ENCODE measurements around the gene APBB1.

APBB1 gene

GRCh38 chr11:6387811-6388599 lies 30.9 kb downstream of the APBB1 start:
- Histone ChIP-seq H3K4me3 (ENCODE audit: low read length) (no peak overlapping the region), H3K27me3 (ENCODE audit: control insufficient read depth, insufficient read depth, low read length) (no peaks in the 10 kb centered on the region), H3K36me3 (ENCODE audit: control insufficient read depth, insufficient read depth, low read length) (no peaks in the 10 kb centered on the region), H3K9ac (ENCODE audit: low read length) (peak overlapping the region; percentile 25), H3K4me1 (ENCODE audit: control insufficient read depth, insufficient read depth, low read length) (peaks cover 35% of the 10 kb centered on the region), H3K9me3 (ENCODE audit: control insufficient read depth, low read length) (no peaks in the 10 kb centered on the region)

GRCh38 chr11:6385046-6385777 lies 33.7 kb downstream of the APBB1 start:
- no peak overlapping the region for H3K9ac ChIP-seq (ENCODE audit: low read length)
- no peaks in the 10 kb centered on the region for H3K9me3 ChIP-seq (ENCODE audit: control insufficient read depth, low read length)
- peaks cover 27% of the 10 kb centered on the region for H3K4me1 ChIP-seq (ENCODE audit: control insufficient read depth, insufficient read depth, low read length)
- no peaks in the 10 kb centered on the region for H3K27me3 ChIP-seq (ENCODE audit: control insufficient read depth, insufficient read depth, low read length)
- no peaks in the 10 kb centered on the region for H3K36me3 ChIP-seq (ENCODE audit: control insufficient read depth, insufficient read depth, low read length)
- no peak overlapping the region for H3K4me3 ChIP-seq (ENCODE audit: low read length)

GRCh38 chr11:6378640-6378989 lies 40.3 kb downstream of the APBB1 start:
- H3K4me1 ChIP-seq (ENCODE audit: control insufficient read depth, insufficient read depth, low read length): no peaks in the 10 kb centered on the region
- H3K9ac ChIP-seq (ENCODE audit: low read length): no peak overlapping the region
- no peaks in the 10 kb centered on the region for H3K9me3 ChIP-seq (ENCODE audit: control insufficient read depth, low read length)
- H3K27me3 ChIP-seq (ENCODE audit: control insufficient read depth, insufficient read depth, low read length): no peaks in the 10 kb centered on the region
- H3K4me3 ChIP-seq (ENCODE audit: low read length): no peak overlapping the region
- H3K36me3 ChIP-seq (ENCODE audit: control insufficient read depth, insufficient read depth, low read length): no peaks in the 10 kb centered on the region

- no peak overlapping the region for H3K4me3 ChIP-seq (ENCODE audit: low read length)
- no peaks in the 10 kb centered on the region for H3K4me1 ChIP-seq (ENCODE audit: control insufficient read depth, insufficient read depth, low read length)
- no peaks in the 10 kb centered on the region for H3K9me3 ChIP-seq (ENCODE audit: control insufficient read depth, low read length)
- no peaks in the 10 kb centered on the region for H3K36me3 ChIP-seq (ENCODE audit: control insufficient read depth, insufficient read depth, low read length)
- H3K27me3 ChIP-seq (ENCODE audit: control insufficient read depth, insufficient read depth, low read length): no peaks in the 10 kb centered on the region
- no peak overlapping the region for H3K9ac ChIP-seq (ENCODE audit: low read length)
Measured at GRCh38 chr11:6377902-6378639, 40.8 kb downstream of the APBB1 start.

- no peak overlapping the region for H3K4me3 ChIP-seq (ENCODE audit: low read length)
Measured at GRCh38 chr11:6371825-6372224, 47.1 kb downstream of the APBB1 start.

GRCh38 chr11:6365659-6366058 lies 53.2 kb downstream of the APBB1 start:
- Histone ChIP-seq H3K4me1 (ENCODE audit: control insufficient read depth, insufficient read depth, low read length) (no peaks in the 10 kb centered on the region), H3K36me3 (ENCODE audit: control insufficient read depth, insufficient read depth, low read length) (no peaks in the 10 kb centered on the region), H3K9ac (ENCODE audit: low read length) (no peak overlapping the region), H3K4me3 (ENCODE audit: low read length) (no peak overlapping the region), H3K9me3 (ENCODE audit: control insufficient read depth, low read length) (no peaks in the 10 kb centered on the region), H3K27me3 (ENCODE audit: control insufficient read depth, insufficient read depth, low read length) (no peaks in the 10 kb centered on the region)

More at GRCh38 chr11:6371825-6372224, 47.1 kb downstream of the APBB1 start:
- Histone ChIP-seq H3K4me1 (ENCODE audit: control insufficient read depth, insufficient read depth, low read length) (no peaks in the 10 kb centered on the region), H3K9me3 (ENCODE audit: control insufficient read depth, low read length) (no peaks in the 10 kb centered on the region), H3K27me3 (ENCODE audit: control insufficient read depth, insufficient read depth, low read length) (no peaks in the 10 kb centered on the region), H3K36me3 (ENCODE audit: control insufficient read depth, insufficient read depth, low read length) (no peaks in the 10 kb centered on the region), H3K9ac (ENCODE audit: low read length) (no peak overlapping the region)

- Histone ChIP-seq H3K27me3 (ENCODE audit: control insufficient read depth, insufficient read depth, low read length) (no peaks in the 10 kb centered on the region), H3K9ac (ENCODE audit: low read length) (no peak overlapping the region), H3K4me1 (ENCODE audit: control insufficient read depth, insufficient read depth, low read length) (no peaks in the 10 kb centered on the region), H3K36me3 (ENCODE audit: control insufficient read depth, insufficient read depth, low read length) (no peaks in the 10 kb centered on the region), H3K4me3 (ENCODE audit: low read length) (no peak overlapping the region), H3K9me3 (ENCODE audit: control insufficient read depth, low read length) (no peaks in the 10 kb centered on the region)
Measured at GRCh38 chr11:6362873-6363678, 55.8 kb downstream of the APBB1 start.

- H3K27me3 ChIP-seq (ENCODE audit: control insufficient read depth, insufficient read depth, low read length): no peaks in the 10 kb centered on the region
- H3K4me1 ChIP-seq (ENCODE audit: control insufficient read depth, insufficient read depth, low read length): no peaks in the 10 kb centered on the region
- no peak overlapping the region for H3K4me3 ChIP-seq (ENCODE audit: low read length)
- no peak overlapping the region for H3K9ac ChIP-seq (ENCODE audit: low read length)
- H3K9me3 ChIP-seq (ENCODE audit: control insufficient read depth, low read length): no peaks in the 10 kb centered on the region
- no peaks in the 10 kb centered on the region for H3K36me3 ChIP-seq (ENCODE audit: control insufficient read depth, insufficient read depth, low read length)
Measured at GRCh38 chr11:6362185-6362872, 56.6 kb downstream of the APBB1 start.

- Histone ChIP-seq H3K27me3 (ENCODE audit: control insufficient read depth, insufficient read depth, low read length) (no peaks in the 10 kb centered on the region), H3K9me3 (ENCODE audit: control insufficient read depth, low read length) (no peaks in the 10 kb centered on the region), H3K9ac (ENCODE audit: low read length) (no peak overlapping the region), H3K36me3 (ENCODE audit: control insufficient read depth, insufficient read depth, low read length) (no peaks in the 10 kb centered on the region), H3K4me1 (ENCODE audit: control insufficient read depth, insufficient read depth, low read length) (no peaks in the 10 kb centered on the region), H3K4me3 (ENCODE audit: low read length) (no peak overlapping the region)
Measured at GRCh38 chr11:6360183-6360582, 58.7 kb downstream of the APBB1 start.

GRCh38 chr11:6357222-6357621 lies 61.7 kb downstream of the APBB1 start:
- Histone ChIP-seq H3K4me1 (ENCODE audit: control insufficient read depth, insufficient read depth, low read length) (no peaks in the 10 kb centered on the region), H3K4me3 (ENCODE audit: low read length) (no peak overlapping the region), H3K9ac (ENCODE audit: low read length) (no peak overlapping the region), H3K27me3 (ENCODE audit: control insufficient read depth, insufficient read depth, low read length) (no peaks in the 10 kb centered on the region), H3K36me3 (ENCODE audit: control insufficient read depth, insufficient read depth, low read length) (no peaks in the 10 kb centered on the region), H3K9me3 (ENCODE audit: control insufficient read depth, low read length) (no peaks in the 10 kb centered on the region)

GRCh38 chr11:6356503-6357055 lies 62.3 kb downstream of the APBB1 start:
- no peaks in the 10 kb centered on the region for H3K4me1 ChIP-seq (ENCODE audit: control insufficient read depth, insufficient read depth, low read length)
- H3K27me3 ChIP-seq (ENCODE audit: control insufficient read depth, insufficient read depth, low read length): no peaks in the 10 kb centered on the region
- no peaks in the 10 kb centered on the region for H3K36me3 ChIP-seq (ENCODE audit: control insufficient read depth, insufficient read depth, low read length)
- no peak overlapping the region for H3K9ac ChIP-seq (ENCODE audit: low read length)
- H3K9me3 ChIP-seq (ENCODE audit: control insufficient read depth, low read length): no peaks in the 10 kb centered on the region
- no peak overlapping the region for H3K4me3 ChIP-seq (ENCODE audit: low read length)
